Esophagus muscularis mucosa (tissue), 4 donors: Measurements from ENCODE around the gene PSMD13. TPM values are rescaled to one million over a fixed set of nuclear protein-coding genes. Genes with fewer than 3 reads are reported as not detected.

ENCODE experiments used
- DNase-seq: peaks from one replicate; pipeline ENCODE4 v3.0.0-alpha.2; 2017; ENCODE audit errors: extremely low spot score
- H3K27ac ChIP-seq, 4 donors: fragments of 200-600 bp; sonication (generic); replicated peaks in 1 of 4; 1 replicate in 3 of 4; 2 replicates in 1 of 4; pipeline ENCODE4 v1.5.1; 2016 to 2019; ENCODE audit warnings: mild to moderate bottlenecking in 1 of 4
- H3K27me3 ChIP-seq, 4 donors: fragments of 200-600 bp; sonication (generic); one replicate each; pipeline versions ENCODE4 v1.5.1 to v1.6.0; 2016 to 2019
- H3K36me3 ChIP-seq, 4 donors: fragments of 200-600 bp; sonication (generic); one replicate each; pipeline ENCODE4 v1.5.1; 2016 to 2019
- H3K4me1 ChIP-seq, 4 donors: fragments of 200-600 bp; sonication (generic); one replicate each; pipeline ENCODE4 v1.5.1; 2016 to 2019
- H3K4me3 ChIP-seq, 4 donors: fragments of 200-600 bp; sonication (generic); 1 replicate in 2 of 4; 2 replicates in 2 of 4; pipeline ENCODE4 v1.5.1; 2016 to 2019; ENCODE audit warnings: mild to moderate bottlenecking in 4 of 4, moderate library complexity in 1 of 4
- H3K9me3 ChIP-seq, 4 donors: fragments of 200-600 bp; sonication (generic); 1 replicate in 3 of 4; 2 replicates in 1 of 4; pipeline ENCODE4 v1.5.1; 2016 to 2019
- CTCF ChIP-seq, 3 experiments: fragments of 200-600 bp in 2 of 3; fragments of 450-650 bp in 1 of 3; sonication (generic) in 2 of 3; IDR thresholded peaks; one replicate each; pipeline ENCODE4 v1.5.1; 2017 to 2019; ENCODE audit warnings: antibody characterized with exemption in 3 of 3, mild to moderate bottlenecking in 2 of 3, moderate library complexity in 1 of 3
- EP300 ChIP-seq: sonication (generic); formaldehyde crosslinking; IDR thresholded peaks from one replicate; pipeline ENCODE4 v1.6.1; 2017; ENCODE audit warnings: antibody characterized with exemption
- POLR2A ChIP-seq: fragments of 450-650 bp; IDR thresholded peaks from one replicate; pipeline ENCODE4 v1.6.1; 2017; ENCODE audit warnings: antibody characterized with exemption, moderate library complexity, mild to moderate bottlenecking, low read depth
- POLR2AphosphoS5 ChIP-seq, 2 donors: sonication (generic); formaldehyde crosslinking; IDR thresholded peaks; one replicate each; pipeline ENCODE4 v1.6.1; 2017; ENCODE audit warnings: antibody characterized with exemption in 2 of 2
- WGBS: methylation state at CpG from one replicate; pipeline ENCODE4 v1.1.5; 2018; 5-methylcytosine and 5-hydroxymethylcytosine counted together
- intact Hi-C: fragments of 100-400 bp; cut with DNase I; formaldehyde crosslinking; loops from one replicate; pipeline ENCODE4 v1.15.1; 2023
- total RNA-seq, 4 donors: library from RNA; depleted of rRNA; stranded (reverse); fragments of >200 nt; gene quantifications; one replicate each; pipeline versions ENCODE4 v1.1.0 to v1.2.1, GENCODE V29; 2016

Gene PSMD13
- total RNA-seq, 4 donors from 2014 or later: 86.4 to 124 (median 94.1) TPM

DNA sequence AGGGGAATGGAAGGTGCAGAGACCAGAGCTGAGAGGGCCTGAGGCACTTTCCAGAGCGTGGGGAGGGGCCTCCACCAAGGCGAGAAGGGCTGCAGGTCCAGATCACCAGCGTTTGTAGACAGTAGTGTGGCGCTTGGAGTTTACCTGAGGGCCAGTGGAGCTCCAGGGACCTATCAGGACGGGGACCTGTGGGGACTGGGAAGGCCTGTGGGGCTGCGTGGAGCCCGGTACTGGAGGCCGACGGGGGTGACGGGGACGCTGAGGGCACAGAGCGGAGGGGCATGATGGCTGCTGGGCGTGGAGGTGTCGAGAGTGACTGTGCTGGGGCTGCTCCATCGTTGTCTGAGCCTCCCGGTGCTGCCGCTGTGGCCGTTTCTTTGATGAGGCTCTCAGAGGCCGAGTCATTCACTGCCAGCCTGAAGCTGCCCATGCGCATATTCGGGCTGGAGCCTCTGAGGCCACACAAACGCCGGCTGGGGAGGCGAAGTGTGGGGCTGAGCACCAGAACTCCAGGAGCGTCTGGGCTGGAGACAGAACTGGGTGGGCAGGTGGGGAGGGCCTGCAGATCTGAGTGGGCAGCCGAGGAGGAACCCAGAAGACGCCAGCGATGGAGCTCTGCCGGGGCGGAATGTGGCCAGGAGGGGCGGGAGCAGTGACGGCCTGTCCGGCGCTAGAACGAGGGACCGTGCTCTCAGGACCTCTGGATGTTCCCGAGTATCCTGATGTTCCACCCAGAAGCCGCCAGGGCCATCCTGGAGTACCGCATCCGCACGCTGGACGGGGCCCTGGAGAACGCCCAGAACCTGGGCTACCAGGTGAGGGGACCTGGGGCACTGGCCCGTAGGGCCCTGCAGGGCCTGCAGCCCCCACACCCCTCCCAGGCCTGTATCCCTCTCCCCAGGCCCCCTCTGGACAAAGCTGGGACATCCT lies 54.8 kb downstream of the PSMD13 start:
- intact Hi-C loops: no loop called here
- Histone ChIP-seq H3K4me3 (no peak overlapping the region), H3K27ac (no peak overlapping the region), H3K36me3 (peaks cover 0 to 32% (median 17%) of the 10 kb centered on the region in 4 donors), H3K9me3 (no peaks in the 10 kb centered on the region), H3K4me1 (peaks cover 8 to 30% (median 28%) of the 10 kb centered on the region in 4 donors), H3K27me3 (peaks cover 0 to 20% (median 0%) of the 10 kb centered on the region in 4 donors)
- no peak for DNase-seq
- WGBS: 90% methylated on average over 22 of the region's 44 CpGs
- TF ChIP-seq POLR2A (no peak), EP300 (no peak), POLR2AphosphoS5 (IDR thresholded peaks at IDR 0.05) (no peak), CTCF (IDR thresholded peaks at IDR 0.05) (no peak)

DNA sequence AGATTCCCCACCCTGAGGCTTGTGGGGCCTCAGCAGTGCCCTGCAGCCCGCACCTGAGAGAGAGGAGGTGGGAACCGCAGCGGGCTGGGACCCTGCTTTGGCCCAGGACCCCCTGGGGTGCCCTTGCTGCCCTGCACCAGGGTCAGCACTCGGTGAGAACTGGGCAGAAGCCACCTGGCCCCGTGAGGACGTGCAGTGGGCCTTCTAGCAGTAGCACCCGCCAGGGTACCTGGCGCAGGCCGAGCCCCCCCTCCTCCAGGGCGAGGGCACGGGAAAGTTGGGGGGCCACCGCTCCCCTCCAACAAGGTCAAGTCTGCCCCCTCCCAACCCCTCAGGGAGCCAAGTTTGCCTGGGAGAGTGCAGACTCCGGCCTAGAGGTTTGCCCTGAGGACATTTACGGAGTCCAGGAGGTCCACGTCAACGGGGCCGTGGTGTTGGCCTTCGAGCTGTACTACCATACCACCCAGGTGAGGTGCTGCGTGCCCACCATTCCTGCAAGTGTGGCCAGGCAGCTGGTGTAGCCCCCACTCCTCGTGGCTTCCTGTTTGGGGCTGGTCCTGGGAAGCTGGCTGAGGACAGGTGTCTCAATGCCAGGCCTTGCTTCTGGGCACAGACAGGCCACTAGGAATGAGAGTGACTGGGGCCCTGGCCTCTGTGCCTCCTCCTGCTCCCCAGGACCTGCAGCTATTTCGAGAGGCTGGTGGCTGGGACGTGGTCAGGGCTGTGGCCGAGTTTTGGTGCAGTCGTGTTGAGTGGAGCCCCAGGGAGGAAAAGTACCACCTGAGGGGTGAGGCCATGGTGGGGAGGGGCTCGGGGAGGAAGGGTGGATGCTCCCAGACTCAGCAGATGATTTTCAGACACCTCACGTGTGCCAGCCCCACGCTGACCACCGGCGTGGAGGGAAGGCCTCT lies 55.7 kb downstream of the PSMD13 start:
- 89% methylated on average over 14 of the region's 29 CpGs for WGBS
- TF ChIP-seq EP300 (no peak), POLR2AphosphoS5 (IDR thresholded peaks at IDR 0.05) (no peak), POLR2A (no peak), CTCF (IDR thresholded peaks at IDR 0.05) (no peak)
- Histone ChIP-seq H3K36me3 (peaks cover 0 to 32% (median 17%) of the 10 kb centered on the region in 4 donors), H3K4me3 (no peak overlapping the region), H3K4me1 (peaks cover 8 to 35% (median 33%) of the 10 kb centered on the region in 4 donors), H3K9me3 (no peaks in the 10 kb centered on the region), H3K27ac (no peak overlapping the region), H3K27me3 (peaks cover 0 to 26% (median 0%) of the 10 kb centered on the region in 4 donors)
- intact Hi-C loops: no loop called here
- DNase-seq: no peak

GRCh38 chr11:293271-293851 lies 56.6 kb downstream of the PSMD13 start:
- H3K27ac ChIP-seq: no peak overlapping the region
- DNase-seq: no peak

More at GRCh38 chr11:293271-293851, 56.6 kb downstream of the PSMD13 start:
- no peaks in the 10 kb centered on the region for H3K9me3 ChIP-seq
- no peak overlapping the region for H3K4me3 ChIP-seq
- peaks cover 8 to 31% (median 30%) of the 10 kb centered on the region in 4 donors for H3K4me1 ChIP-seq
- peaks cover 0 to 32% (median 17%) of the 10 kb centered on the region in 4 donors for H3K36me3 ChIP-seq
- peaks cover 0 to 28% (median 3%) of the 10 kb centered on the region in 4 donors for H3K27me3 ChIP-seq
- intact Hi-C loops: no loop called here
- WGBS: 94% methylated on average over 12 of the region's 18 CpGs
- TF ChIP-seq CTCF (IDR thresholded peaks at IDR 0.05): no peak
- TF ChIP-seq EP300: no peak
- no peak for TF ChIP-seq POLR2AphosphoS5 (IDR thresholded peaks at IDR 0.05)
- no peak for TF ChIP-seq POLR2A
